ENCODE results near the gene NPL.

- no peak for TF ChIP-seq EZH2phosphoT487 (IDR thresholded peaks at IDR 0.05; ENCODE audit: low read length)
- TF ChIP-seq, protein P1, sequence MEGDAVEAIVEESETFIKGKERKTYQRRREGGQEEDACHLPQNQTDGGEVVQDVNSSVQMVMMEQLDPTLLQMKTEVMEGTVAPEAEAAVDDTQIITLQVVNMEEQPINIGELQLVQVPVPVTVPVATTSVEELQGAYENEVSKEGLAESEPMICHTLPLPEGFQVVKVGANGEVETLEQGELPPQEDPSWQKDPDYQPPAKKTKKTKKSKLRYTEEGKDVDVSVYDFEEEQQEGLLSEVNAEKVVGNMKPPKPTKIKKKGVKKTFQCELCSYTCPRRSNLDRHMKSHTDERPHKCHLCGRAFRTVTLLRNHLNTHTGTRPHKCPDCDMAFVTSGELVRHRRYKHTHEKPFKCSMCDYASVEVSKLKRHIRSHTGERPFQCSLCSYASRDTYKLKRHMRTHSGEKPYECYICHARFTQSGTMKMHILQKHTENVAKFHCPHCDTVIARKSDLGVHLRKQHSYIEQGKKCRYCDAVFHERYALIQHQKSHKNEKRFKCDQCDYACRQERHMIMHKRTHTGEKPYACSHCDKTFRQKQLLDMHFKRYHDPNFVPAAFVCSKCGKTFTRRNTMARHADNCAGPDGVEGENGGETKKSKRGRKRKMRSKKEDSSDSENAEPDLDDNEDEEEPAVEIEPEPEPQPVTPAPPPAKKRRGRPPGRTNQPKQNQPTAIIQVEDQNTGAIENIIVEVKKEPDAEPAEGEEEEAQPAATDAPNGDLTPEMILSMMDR (IDR thresholded peaks at IDR 0.05; ENCODE audit: low read length): no peak
Observed at GRCh38 chr1:182766881-182767645, 22.5 kb upstream of the NPL start.

All from MM.1S (cell line).